Testis (tissue), 2 donors: Measurements from ENCODE around the gene GORAB.

Experiments
- CTCF ChIP-seq, 3 experiments: fragments of 450-650 bp in 2 of 3; fragments of 200-600 bp in 1 of 3; sonication (generic) in 1 of 3; IDR thresholded peaks; one replicate each; pipeline ENCODE4 v1.5.1; 2016 to 2019; ENCODE audit warnings: antibody characterized with exemption in 3 of 3, mild to moderate bottlenecking in 2 of 3, moderate library complexity in 1 of 3
- POLR2A ChIP-seq: fragments of 450-650 bp; IDR thresholded peaks from one replicate; pipeline ENCODE4 v1.6.1; 2017; ENCODE audit warnings: antibody characterized with exemption, mild to moderate bottlenecking, moderate library complexity

- TF ChIP-seq CTCF (IDR thresholded peaks at IDR 0.05) (no peak), POLR2A (no peak)
These were observed 40.7 kb upstream of the GORAB start for GRCh38 chr1:170491291-170491690.
